HPDE6-E6E7 (cell line): ENCODE data around the gene MRTFA.
"Not testable (repeated sequence)": the region's sequence is repeated elsewhere in the genome, so short reads cannot be mapped to it uniquely, and the experiment has no call there.

Experiments used
- DNase-seq: peaks from one replicate; pipeline ENCODE4 v3.0.0; 2011; ENCODE audit warnings: missing footprints; ENCODE audit errors: extremely low spot score

The MRTFA gene

DNA sequence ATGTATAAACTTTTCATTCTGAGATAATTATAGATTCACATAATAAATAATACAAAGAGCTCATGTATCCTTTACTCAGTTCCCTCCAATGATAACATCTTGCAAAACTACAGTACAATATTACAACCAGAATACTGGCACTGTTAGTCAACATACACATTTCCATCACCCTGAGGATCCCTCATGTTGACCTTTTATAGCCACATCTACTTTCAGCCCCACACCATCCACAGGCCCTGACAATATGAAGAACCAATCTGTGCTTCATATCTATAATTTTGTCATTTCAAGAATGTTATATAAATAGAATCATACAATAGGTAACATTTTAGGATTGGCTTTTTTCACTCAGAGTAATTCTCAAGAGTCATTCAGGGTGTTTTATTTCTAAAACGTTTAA, 115.5 kb downstream of the MRTFA start:
- no peak for DNase-seq

DNA sequence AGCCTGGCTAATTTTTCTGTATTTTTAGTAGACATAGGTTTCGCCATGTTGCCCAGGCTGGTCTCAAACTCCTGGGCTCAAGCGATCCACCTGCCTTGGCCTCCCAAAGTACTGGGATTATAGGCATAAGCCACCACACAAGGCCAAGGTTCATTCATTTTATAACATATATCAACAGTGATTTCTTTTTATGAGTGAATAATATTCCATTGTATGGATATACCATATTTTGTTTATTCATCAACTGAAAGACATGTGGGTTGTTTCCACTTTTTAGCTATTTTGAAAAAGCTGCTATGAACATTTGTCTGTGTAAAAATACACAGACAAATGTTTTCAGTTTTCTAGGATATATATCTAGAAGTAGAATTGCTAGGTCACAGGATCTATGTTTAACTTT, 116.0 kb downstream of the MRTFA start:
- DNase-seq: no peak

DNA sequence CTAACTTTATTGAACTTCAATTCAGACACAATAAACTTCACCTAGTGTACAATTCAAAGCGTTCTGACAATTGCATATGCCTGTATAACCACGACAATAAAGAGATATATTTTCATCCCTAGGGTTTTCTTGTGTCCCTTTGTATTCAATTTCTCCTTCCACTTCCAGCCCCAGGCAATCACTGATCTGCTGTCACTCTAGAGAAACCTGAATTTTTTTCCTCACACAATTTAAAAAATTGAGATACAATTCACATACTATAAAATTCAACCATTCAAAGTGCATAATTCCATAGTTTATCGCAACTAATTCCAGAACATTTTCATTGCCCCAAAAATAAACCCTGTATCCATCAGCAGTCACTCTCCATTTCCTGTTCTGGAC, 116.6 kb downstream of the MRTFA start:
- no peak for DNase-seq

GRCh38 chr22:40519284-40519947, 117.1 kb downstream of the MRTFA start:
- DNase-seq: no peak

- no peak for DNase-seq
These were observed 117.7 kb downstream of the MRTFA start for GRCh38 chr22:40518840-40519239.

DNA sequence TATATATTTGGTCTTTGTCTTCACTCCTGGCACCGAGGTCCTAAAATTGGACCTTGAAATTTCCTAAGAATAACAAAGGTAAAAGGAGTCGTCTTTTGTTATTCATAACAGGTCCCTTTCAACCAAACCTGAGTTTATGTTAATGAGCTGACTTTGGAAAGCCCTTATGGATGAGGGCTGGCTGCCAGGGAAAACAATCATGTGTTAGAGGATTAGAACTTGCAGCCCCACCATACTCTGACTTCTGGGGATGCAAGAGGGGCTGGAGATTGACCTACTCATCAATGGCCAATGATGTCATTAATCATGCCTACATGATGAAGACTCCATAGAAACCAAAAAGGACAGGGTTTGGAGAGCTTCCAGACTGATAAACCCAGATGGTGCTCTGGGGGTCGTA, 118.9 kb downstream of the MRTFA start:
- no peak for DNase-seq

GRCh38 chr22:40516416-40516815, 120.1 kb downstream of the MRTFA start:
- DNase-seq: no peak

GRCh38 chr22:40512426-40513136, 123.9 kb downstream of the MRTFA start:
- DNase-seq: no peak

DNA sequence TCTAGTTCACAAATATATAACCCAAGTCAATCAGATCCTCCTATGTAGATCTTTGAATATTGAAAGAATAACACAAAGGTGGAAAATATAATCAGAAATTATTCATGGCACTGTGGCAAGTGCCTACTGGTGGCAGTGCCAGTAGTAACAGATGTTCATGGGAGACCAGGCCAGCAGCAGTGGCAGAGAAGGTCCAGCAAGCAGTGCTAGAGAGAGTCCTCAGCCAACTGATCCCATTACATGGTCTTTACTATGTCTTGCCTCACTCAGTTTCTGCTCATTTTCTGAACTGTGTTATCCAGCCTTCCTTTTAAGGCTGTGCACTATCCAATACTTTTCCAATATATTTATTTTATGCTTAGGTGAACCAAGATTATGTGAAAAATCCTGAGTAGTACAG, 124.9 kb downstream of the MRTFA start:
- DNase-seq: no peak

GRCh38 chr22:40510631-40511364, 125.7 kb downstream of the MRTFA start:
- DNase-seq: no peak

DNA sequence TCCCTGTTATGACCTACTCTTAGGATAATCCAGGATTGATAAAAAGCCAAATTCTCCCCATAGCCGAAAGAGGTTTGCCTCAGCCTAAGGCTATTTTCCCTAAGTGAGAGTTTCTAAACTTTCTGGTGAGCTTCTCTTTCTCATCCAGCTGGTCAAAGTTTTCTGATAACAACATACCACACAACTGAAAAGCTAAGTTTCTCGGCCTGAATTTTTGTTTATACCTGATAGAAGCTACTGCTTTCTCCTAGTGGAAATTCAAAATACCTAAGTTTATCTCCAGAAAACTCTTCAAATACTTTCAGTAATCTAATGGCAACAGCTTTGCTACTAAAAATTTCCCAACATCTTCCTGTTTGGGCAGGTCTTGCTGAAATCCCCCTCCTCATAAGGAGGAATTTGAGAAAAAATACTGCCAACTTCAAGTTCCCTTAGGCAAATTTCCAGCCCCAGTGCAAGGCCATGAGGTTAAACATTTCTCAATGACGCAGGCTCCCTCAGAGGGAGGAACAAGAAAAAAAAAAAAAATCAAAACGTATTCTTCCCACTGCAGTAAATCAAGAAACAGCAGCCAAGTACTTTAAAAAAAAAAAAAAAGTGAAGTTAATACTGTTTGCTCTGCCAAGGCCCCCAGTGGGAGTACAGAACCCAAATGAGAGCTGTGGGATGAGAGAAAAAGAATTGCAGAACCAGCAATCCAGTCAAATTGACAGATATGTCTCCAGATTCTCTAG, 127.0 kb downstream of the MRTFA start:
- DNase-seq: no peak

GRCh38 chr22:40508046-40508445, 128.5 kb downstream of the MRTFA start:
- not testable (repeated sequence) for DNase-seq

GRCh38 chr22:40507491-40507890, 129.0 kb downstream of the MRTFA start:
- no peak for DNase-seq

GRCh38 chr22:40506762-40507161, 129.8 kb downstream of the MRTFA start:
- DNase-seq: no peak

- no peak for DNase-seq
These were observed 132.0 kb downstream of the MRTFA start for GRCh38 chr22:40504285-40505249.

GRCh38 chr22:40502919-40503318, 133.6 kb downstream of the MRTFA start:
- no peak for DNase-seq

DNA sequence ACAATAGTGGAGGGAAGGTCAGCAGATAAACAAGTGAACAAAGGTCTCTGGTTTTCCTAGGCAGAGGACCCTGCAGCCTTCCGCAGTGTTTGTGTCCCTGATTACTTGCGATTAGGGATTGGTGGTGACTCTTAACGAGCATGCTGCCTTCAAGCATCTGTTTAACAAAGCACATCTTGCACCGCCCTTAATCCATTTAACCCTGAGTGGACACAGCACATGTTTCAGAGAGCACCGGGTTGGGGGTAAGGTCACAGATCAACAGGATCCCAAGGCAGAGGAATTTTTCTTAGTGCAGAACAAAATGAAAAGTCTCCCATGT, 136.1 kb downstream of the MRTFA start:
- DNase-seq: not testable (repeated sequence)

DNA sequence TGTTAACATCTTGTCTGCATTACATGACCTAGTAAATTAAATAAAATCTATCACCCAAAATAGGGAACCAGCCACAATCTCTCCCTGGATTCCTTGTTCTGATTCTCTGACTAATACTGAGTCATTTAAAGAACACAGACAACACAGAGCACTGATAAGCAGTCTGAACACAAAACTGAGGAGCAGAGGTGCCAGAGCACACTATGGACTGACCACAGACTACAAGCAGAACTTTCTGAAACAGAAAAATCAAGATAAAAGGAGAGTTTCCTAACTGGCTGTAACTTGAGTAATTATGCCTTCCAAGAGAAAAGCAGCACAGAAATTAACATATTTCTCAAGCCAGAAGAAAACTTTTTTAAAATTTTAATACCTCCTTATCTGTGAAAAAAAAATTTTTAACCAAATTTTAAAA, 137.3 kb downstream of the MRTFA start:
- peak; percentile 55 for DNase-seq

DNA sequence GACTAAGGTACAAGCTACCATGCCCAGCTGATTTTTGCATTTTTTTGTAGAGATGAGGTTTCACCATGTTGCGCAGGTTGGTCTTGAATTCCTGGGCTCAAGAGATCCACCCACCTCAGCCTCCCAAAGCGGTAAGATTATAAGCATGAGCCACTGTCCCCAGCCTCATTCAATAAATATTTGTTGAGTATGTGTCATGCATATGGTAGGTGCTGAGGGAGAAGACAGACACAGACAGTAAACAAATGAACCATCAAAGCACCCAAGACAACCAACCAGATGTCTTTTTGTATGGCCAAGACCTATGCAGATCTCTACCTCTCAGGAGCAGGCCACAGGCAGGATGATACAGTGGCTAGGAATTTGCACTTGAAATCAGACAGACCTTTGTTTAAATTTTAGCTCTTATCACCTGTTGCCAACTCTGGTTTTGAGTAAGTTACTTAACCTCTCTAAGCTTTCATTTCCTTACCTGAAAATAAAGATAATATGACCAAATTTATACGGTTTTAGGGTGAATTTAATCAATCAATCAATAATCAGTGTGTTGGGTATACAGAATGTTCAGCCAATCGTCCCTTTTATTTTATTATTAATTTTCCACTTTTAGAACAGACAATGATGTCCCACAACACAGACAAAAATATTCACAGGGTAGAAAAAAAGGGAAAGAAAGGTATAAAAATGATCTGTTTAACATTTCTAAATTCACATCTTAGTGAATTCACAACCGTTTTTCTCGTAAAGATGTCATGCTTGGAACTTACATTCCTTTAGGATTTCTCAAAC, 137.9 kb downstream of the MRTFA start:
- DNase-seq: peak; percentile 66

GRCh38 chr22:40493441-40493840, 143.1 kb downstream of the MRTFA start:
- no peak for DNase-seq
